ENCODE results near the gene DNASE1L2.

The DNASE1L2 gene

GRCh38 chr16:2271848-2272461 is 35.7 kb downstream of the DNASE1L2 start:
- DNase-seq = no peak

GRCh38 chr16:2273484-2273883 is 37.2 kb downstream of the DNASE1L2 start:
- no peak for DNase-seq

- no peak for DNase-seq
Measured at GRCh38 chr16:2273931-2274330, 37.7 kb downstream of the DNASE1L2 start.

GRCh38 chr16:2275476-2276367 is 39.5 kb downstream of the DNASE1L2 start:
- DNase-seq = no peak

- DNase-seq = no peak
Measured at GRCh38 chr16:2276368-2277195, 40.3 kb downstream of the DNASE1L2 start.

- no peak for DNase-seq
Measured at GRCh38 chr16:2277466-2278271, 41.4 kb downstream of the DNASE1L2 start.

GRCh38 chr16:2278272-2278608 is 42.0 kb downstream of the DNASE1L2 start:
- DNase-seq = no peak

GRCh38 chr16:2278956-2279800 is 42.9 kb downstream of the DNASE1L2 start:
- DNase-seq = no peak

GRCh38 chr16:2280461-2280860 is 44.2 kb downstream of the DNASE1L2 start:
- no peak for DNase-seq

- DNase-seq = no peak
Measured at GRCh38 chr16:2280981-2281542, 44.8 kb downstream of the DNASE1L2 start.

- DNase-seq = no peak
Measured at GRCh38 chr16:2282262-2282661, 46.0 kb downstream of the DNASE1L2 start.

GRCh38 chr16:2282866-2283555 is 46.8 kb downstream of the DNASE1L2 start:
- DNase-seq = no peak

- DNase-seq = no peak
Measured at GRCh38 chr16:2284001-2284770, 47.9 kb downstream of the DNASE1L2 start.

GRCh38 chr16:2284797-2285576 is 48.7 kb downstream of the DNASE1L2 start:
- DNase-seq = no peak

GRCh38 chr16:2285731-2286191 is 49.5 kb downstream of the DNASE1L2 start:
- no peak for DNase-seq

GRCh38 chr16:2286550-2286949 is 50.3 kb downstream of the DNASE1L2 start:
- no peak for DNase-seq

GRCh38 chr16:2287916-2288547 is 51.8 kb downstream of the DNASE1L2 start:
- DNase-seq = no peak

Measured in SHP77 (cell line).